Urinary bladder (tissue), 2 donors: ENCODE results near the gene KIF5B. TPM values are rescaled to one million over a fixed set of nuclear protein-coding genes. Genes with fewer than 3 reads are reported as not detected.

Source experiments
- polyA plus RNA-seq: library from polyadenylated mRNA; stranded (reverse); fragments of 200-250 nt; gene quantifications from one replicate; pipeline ENCODE4 v1.2.3, GENCODE V29; 2013
- small RNA-seq: library from RNA; depleted of rRNA; stranded (forward); fragments of <200 nt; gene quantifications from one replicate; pipeline ENCODE3, GENCODE V24; 2014
- total RNA-seq: library from RNA; depleted of rRNA; stranded (reverse); fragments of >200 nt; gene quantifications from one replicate; pipeline ENCODE4 v1.2.3, GENCODE V29; 2014
- donor health status: healthy.

The KIF5B gene
- total and polyA plus RNA-seq, 2 donors = 92.6 to 189 TPM

Small RNA genes lying within 50 kb of the gene (small RNA-seq; reads per million reads assigned to genes)
- gene RF00019 (not detected), gene RN7SL825P (not detected)

Other genes starting within 250 kb of the KIF5B start
- gene ARHGAP12, start 127.6 kb downstream of the KIF5B start, total RNA-seq = 92.4 TPM
- gene ARHGAP12, start 127.6 kb downstream of the KIF5B start, polyA plus RNA-seq = 12.8 TPM